Mucosa of descending colon (tissue), 3 donors: ENCODE data around the gene CHERP. TPM values are rescaled to one million over a fixed set of nuclear protein-coding genes. Genes with fewer than 3 reads are reported as not detected.

ENCODE experiments used
- ATAC-seq: fragments of 200-7000 bp; cut with Tn5 transposase; one replicate; pipeline ENCODE4 v1.9.1; 2020; ENCODE audit warnings: mild to moderate bottlenecking, moderate library complexity
- DNase-seq, 3 donors: peaks; one replicate each; pipeline ENCODE4 v3.0.0-alpha.2; 2020
- H3K36me3 ChIP-seq: fragments of 200-600 bp; one replicate; pipeline ENCODE4 v1.8.0; 2021; ENCODE audit warnings: low read depth, mild to moderate bottlenecking
- H3K4me1 ChIP-seq: fragments of 200-600 bp; one replicate; pipeline ENCODE4 v1.8.0; 2021; ENCODE audit warnings: low read depth, mild to moderate bottlenecking
- H3K4me3 ChIP-seq: fragments of 200-600 bp; one replicate; pipeline ENCODE4 v1.8.0; 2021; ENCODE audit warnings: mild to moderate bottlenecking
- H3K9me3 ChIP-seq: fragments of 200-600 bp; one replicate; pipeline ENCODE4 v1.8.0; 2021; ENCODE audit warnings: mild to moderate bottlenecking
- CTCF ChIP-seq: fragments of 200-600 bp; IDR thresholded peaks from one replicate; pipeline ENCODE4 v1.8.0; 2022; ENCODE audit warnings: antibody characterized with exemption, mild to moderate bottlenecking
- intact Hi-C, 2 donors: fragments of 100-400 bp; cut with DNase I in 1 of 2; cut with micrococcal nuclease in 1 of 2; formaldehyde crosslinking; loops; one replicate each; pipeline versions ENCODE4 v1.11.0 to v1.11.1; 2022; cut with DNase I, micrococcal nuclease
- total RNA-seq, 3 donors: library from RNA; stranded (reverse); fragmentation: NEBNext Ultra II Directional in 2 of 3; extraction: Animal tissue kit (Norgen Biotek cat#: 25700) in 2 of 3; gene quantifications; one replicate each; pipeline versions ENCODE4 v1.2.1 to v1.2.4, GENCODE V29; 2021 to 2023
- donor health status: DM: no; HTN: no; CAD: no; lungs with moderate emphysema.
- donor health status: DM: no; HTN: no; CAD: no.
- donor health status: DM: no; HTN: yes; CAD: no.

Gene CHERP
- total RNA-seq, 3 donors from 2014 or later = 36.3 to 43.0 (median 38.8) TPM

DNA sequence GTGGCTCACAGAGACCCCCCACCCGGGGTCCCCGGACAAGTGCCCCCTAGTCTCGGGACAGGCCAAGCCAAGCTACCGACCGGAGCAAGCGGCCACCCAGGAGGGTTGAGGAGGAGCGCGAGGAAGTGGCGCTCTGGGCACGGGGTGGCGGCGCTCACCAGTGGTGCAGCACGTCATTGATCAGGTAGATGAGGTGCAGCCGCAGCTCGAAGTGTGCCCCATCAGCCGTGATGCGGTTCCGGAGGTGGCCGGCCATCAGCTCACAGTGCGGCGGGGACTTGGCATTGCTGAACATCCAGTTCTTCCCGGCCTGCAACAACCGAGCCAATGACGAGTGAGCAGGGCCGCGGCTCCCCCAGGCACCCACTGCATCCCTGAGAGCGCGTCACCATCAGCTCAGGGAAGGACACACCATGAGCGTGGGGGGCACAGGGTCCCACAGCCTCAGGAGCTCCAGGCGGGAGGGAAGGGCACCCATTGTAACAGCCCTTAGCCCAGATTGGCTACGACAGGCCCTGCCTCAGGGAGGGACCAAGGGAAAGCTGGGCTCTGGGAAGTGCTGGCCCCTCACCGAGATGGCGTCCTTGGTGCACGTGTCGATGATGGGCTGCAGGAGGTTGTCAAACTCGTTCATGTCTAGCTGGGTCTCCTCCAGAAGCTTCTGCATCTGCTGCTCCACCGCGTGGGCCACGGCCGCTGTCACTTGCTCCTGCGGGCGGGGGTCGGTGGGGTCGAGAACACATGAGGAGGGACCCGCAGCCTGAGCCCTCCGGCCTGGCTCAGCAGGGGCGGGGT is 9.6 kb downstream of the CHERP start:
- no peak for TF ChIP-seq CTCF
- H3K4me1 ChIP-seq = no peaks in the 10 kb centered on the region
- no peaks in the 10 kb centered on the region for H3K9me3 ChIP-seq
- no peak overlapping the region for H3K4me3 ChIP-seq
- H3K36me3 ChIP-seq = peaks cover 28% of the 10 kb centered on the region
- ATAC-seq (no peak), DNase-seq (no peak)
- intact Hi-C loops = no loop called here

DNA sequence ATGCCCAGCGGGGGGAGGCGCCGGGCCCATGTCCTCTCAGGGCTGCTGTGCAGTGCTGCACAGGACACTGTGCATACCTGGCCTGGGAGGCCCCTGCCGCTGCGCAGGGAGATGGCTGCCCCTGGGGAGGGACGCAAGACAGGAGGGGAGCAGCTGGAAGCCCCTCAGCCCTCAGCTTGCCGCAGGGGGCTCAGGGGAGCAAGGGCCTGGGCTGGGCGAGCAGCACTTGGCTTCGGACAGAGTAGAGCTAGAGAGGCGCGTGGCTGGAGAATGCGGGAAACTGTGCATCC is 10.9 kb downstream of the CHERP start:
- intact Hi-C loops = no loop called here

DNA sequence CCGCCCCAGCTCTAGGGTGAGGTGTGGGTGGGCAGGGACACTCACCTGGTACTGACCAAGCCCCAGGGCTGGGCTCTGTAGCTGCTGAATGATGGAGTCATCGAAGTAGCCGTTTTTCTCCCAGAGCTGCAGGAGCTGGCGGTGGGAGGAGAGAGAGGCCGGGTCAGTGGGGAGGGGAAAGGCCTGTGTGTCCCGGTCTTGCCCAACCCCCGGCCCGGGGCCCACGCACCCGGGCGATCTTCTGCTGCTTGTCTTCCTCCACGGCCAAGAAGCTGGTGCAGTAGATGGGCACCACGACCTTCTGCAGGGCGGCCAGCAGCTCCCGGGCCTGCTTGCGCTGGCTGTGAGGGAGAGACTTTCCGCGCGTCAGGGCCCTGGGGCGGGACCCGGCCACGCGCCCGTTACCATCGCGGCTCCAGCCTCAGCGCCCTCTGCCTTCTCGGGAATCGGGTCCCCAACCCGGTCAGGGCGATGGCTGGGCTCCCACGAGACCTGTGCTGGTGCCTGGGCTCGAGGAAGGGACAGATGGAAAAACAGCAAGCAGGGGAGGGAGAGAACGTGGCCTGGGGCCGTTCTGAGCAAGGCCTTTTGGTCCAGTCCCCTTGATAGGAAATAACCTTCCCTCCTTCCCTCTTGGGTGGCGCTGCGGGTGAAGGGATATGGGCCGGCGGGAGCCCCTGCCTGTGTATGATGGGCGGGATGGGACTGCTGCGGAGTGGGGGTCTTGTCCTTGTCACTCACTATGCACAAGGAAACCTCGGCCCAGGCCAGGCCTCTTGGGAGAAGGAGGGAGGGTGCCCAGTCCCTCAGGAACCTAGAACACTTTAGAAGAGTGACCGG is 11.5 kb downstream of the CHERP start:
- Histone ChIP-seq H3K36me3 (peaks cover 32% of the 10 kb centered on the region), H3K4me1 (no peaks in the 10 kb centered on the region), H3K4me3 (no peak overlapping the region), H3K9me3 (no peaks in the 10 kb centered on the region)
- no peak for DNase-seq
- no peak for ATAC-seq
- TF ChIP-seq CTCF = no peak
- intact Hi-C loops = no loop called here

More for the DNA sequence above, 10.9 kb downstream of the CHERP start:
- Histone ChIP-seq H3K4me3 (no peak overlapping the region), H3K9me3 (no peaks in the 10 kb centered on the region), H3K36me3 (peaks cover 32% of the 10 kb centered on the region), H3K4me1 (no peaks in the 10 kb centered on the region)
- DNase-seq = no peak
- TF ChIP-seq CTCF = no peak
- ATAC-seq = no peak

DNA sequence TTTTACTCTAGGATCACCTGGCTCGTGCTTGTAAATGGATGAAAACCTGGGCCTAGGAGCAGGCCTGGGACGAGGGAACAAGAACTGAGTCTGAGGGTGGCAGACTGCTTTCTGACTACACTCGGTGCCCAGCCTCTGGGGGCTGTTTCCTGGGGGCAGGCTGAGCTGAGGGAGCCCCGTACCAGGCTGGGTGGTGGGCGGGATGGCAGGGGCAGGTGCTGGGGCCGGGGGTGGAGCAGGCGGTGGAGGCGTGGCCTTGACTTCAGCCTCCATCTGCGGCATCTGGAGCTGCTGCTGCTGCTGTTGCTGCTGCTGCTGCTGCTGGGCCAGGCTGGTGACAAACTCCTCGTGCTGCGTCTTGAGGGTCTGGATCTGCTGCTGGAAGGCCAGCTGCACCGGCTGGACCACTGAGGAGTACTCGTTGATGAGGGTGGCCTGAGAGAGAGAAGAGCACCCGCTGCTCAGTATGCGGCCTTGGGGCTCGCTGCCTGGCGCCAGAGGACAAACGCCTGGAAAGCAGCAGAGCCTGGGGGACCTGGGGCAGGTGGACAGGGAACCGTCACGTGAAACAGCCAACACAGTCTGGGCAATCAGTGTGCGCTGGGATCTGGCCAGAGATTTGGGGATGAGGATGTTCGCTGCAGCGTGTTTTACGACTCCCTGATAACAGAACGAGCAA is 12.6 kb downstream of the CHERP start:
- Histone ChIP-seq H3K4me1 (no peaks in the 10 kb centered on the region), H3K4me3 (no peak overlapping the region), H3K36me3 (peaks cover 27% of the 10 kb centered on the region), H3K9me3 (no peaks in the 10 kb centered on the region)
- TF ChIP-seq CTCF = no peak
- no peak for ATAC-seq
- DNase-seq = no peak
- intact Hi-C loops = no loop called here

- Histone ChIP-seq H3K4me3 (no peak overlapping the region), H3K9me3 (no peaks in the 10 kb centered on the region), H3K36me3 (peaks cover 21% of the 10 kb centered on the region), H3K4me1 (no peaks in the 10 kb centered on the region)
- no peak for TF ChIP-seq CTCF
- DNase-seq (peak in 1 of 3 donors; percentile 38), ATAC-seq (peak; percentile 46)
- intact Hi-C loops = no loop called here
Observed at GRCh38 chr19:16527971-16528521, 14.2 kb downstream of the CHERP start.
